ENCODE measurements around the gene DELE1. TPM values are rescaled to one million over a fixed set of nuclear protein-coding genes. Genes with fewer than 3 reads are reported as not detected.

The DELE1 gene
- total and polyA plus RNA-seq, 11 donors = 56.8 to 174 (median 95.0) TPM

GRCh38 chr5:141881886-141882285 lies 41.8 kb upstream of the DELE1 start:
- Histone ChIP-seq H3K4me3 (no peak overlapping the region), H3K27me3 (peaks cover 3 to 79% (median 28%) of the 10 kb centered on the region in 9 donors), H3K4me1 (peaks cover 0 to 62% (median 47%) of the 10 kb centered on the region in 12 donors), H3K27ac (peak overlapping the region; percentile 34 to 94 (median 85)), H3K9me3 (no peaks in the 10 kb centered on the region), H3K36me3 (no peaks in the 10 kb centered on the region)
- ATAC-seq = no peak
- no peak for TF ChIP-seq POLR2A (IDR thresholded peaks at IDR 0.05)
- TF ChIP-seq CTCF (IDR thresholded peaks at IDR 0.05) = no peak
- intact Hi-C loops (cut with DNase I) = loop anchor here (2.0 to 5.0 kb wide), 9 partner anchors 40 to 181 kb away; partner anchors contain the start of genes PCDH12 (in 8 of the 10) and DELE1 (in 4 of the 10)
- whole genome bisulfite sequencing, 4 donors = 21 to 30% (median 25%) methylated on average over 4 of the region's 4 CpGs
- DNase-seq = no peak

GRCh38 chr5:141882594-141883183 lies 41.0 kb upstream of the DELE1 start:
- WGBS, 4 donors = 19 to 26% (median 25%) methylated on average over 13 of the region's 13 CpGs
- Histone ChIP-seq H3K27ac (peak overlapping the region in 9 of 12 donors; percentile 76 to 94 (median 86)), H3K4me1 (peaks cover 0 to 54% (median 40%) of the 10 kb centered on the region in 12 donors), H3K9me3 (no peaks in the 10 kb centered on the region), H3K27me3 (peaks cover 3 to 71% (median 22%) of the 10 kb centered on the region in 9 donors), H3K4me3 (no peak overlapping the region), H3K36me3 (no peaks in the 10 kb centered on the region)
- no peak for DNase-seq
- ATAC-seq = no peak
- intact Hi-C loops (cut with DNase I) = loop anchor here (2.0 to 5.0 kb wide), 6 partner anchors 40 to 180 kb away; partner anchors contain the start of genes PCDH12 (in 6 of the 10) and DELE1 (in 4 of the 10)
- TF ChIP-seq CTCF (IDR thresholded peaks at IDR 0.05) (no peak), POLR2A (IDR thresholded peaks at IDR 0.05) (no peak)

DNA sequence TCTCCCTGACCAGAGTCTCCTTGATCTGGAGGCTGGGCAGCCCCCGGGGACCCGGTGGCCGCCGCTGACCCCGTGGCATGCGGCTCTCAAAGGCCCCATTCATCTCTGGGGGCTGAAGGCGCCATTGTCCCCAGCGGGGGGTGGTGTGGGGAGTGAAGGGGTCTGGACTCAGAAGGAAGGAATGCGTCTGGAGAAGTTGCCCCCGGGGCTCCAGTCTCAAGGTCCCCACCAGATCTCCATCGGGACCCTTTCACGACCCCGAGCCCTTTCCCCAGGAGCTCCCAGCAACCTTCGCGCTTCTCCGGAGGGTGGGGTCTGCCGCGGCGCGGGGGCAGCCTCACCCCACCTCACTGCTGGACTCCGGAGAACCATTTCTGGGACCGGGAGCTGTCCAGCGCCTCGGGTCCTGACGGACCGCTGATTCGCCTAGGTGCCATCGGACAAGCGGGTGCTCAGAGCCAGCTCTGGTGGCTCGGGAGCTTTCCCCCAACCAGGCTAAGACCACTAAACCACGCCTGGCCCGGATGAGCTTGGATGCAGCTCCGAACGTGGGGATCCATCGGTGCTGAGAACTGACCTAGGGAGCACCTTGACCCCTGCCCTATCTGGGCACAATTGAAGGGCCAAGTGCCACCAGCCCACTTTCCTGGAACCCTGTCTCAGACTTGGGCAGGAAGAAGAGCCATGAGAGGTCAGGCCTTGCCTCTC lies 40.3 kb upstream of the DELE1 start:
- Histone ChIP-seq H3K27me3 (peaks cover 3 to 67% (median 17%) of the 10 kb centered on the region in 9 donors), H3K36me3 (no peaks in the 10 kb centered on the region), H3K4me3 (peak overlapping the region in 1 of 12 donors; percentile 5), H3K4me1 (peaks cover 0 to 51% (median 38%) of the 10 kb centered on the region in 12 donors), H3K27ac (peak overlapping the region in 1 of 12 donors; percentile 92), H3K9me3 (no peaks in the 10 kb centered on the region)
- DNase-seq (peak in 3 of 5 donors; percentile 47 to 62 (median 58)), ATAC-seq (no peak)
- TF ChIP-seq POLR2A (IDR thresholded peaks at IDR 0.05) = no peak
- intact Hi-C loops (cut with DNase I) = loop anchor here (2.0 to 5.0 kb wide), 6 partner anchors 39 to 181 kb away; partner anchors contain the start of genes PCDH12 (in 6 of the 10) and DELE1 (in 4 of the 10)
- 3 to 8% (median 4%) methylated on average over 24 to 35 of the region's 35 CpGs for WGBS, 4 donors

GRCh38 chr5:141883892-141884318 lies 39.8 kb upstream of the DELE1 start:
- Histone ChIP-seq H3K4me1 (peaks cover 0 to 48% (median 35%) of the 10 kb centered on the region in 12 donors), H3K27ac (no peak overlapping the region), H3K36me3 (no peaks in the 10 kb centered on the region), H3K27me3 (peaks cover 3 to 61% (median 17%) of the 10 kb centered on the region in 9 donors), H3K4me3 (no peak overlapping the region), H3K9me3 (no peaks in the 10 kb centered on the region)
- 40 to 48% (median 44%) methylated on average over 8 of the region's 8 CpGs for WGBS, 4 donors
- no peak for TF ChIP-seq CTCF (IDR thresholded peaks at IDR 0.05)
- TF ChIP-seq POLR2A (IDR thresholded peaks at IDR 0.05) = no peak
- no peak for ATAC-seq
- intact Hi-C loops (cut with DNase I) = loop anchor here (2.0 to 5.0 kb wide), 6 partner anchors 38 to 182 kb away; partner anchors contain the start of genes PCDH12 (in 6 of the 10) and DELE1 (in 4 of the 10)
- DNase-seq = no peak

Measured in heart left ventricle (tissue), 16 donors.